GM20000 (cell line): ENCODE results near the gene CENPB.
A peak's percentile ranks its signal among the peaks of the same experiment; 100 is the strongest.

Experiments
- DNase-seq: peaks from one replicate; pipeline ENCODE4 v3.0.0; 2012; ENCODE audit warnings: low spot score
- TF ChIP-seq, protein P1 (sequence below): IDR thresholded peaks from 2 replicates; pipeline ENCODE4 v1.5.1; 2012; ENCODE audit warnings: mild to moderate bottlenecking, control low read depth; ENCODE audit errors: extremely low read depth, missing control alignments

Gene CENPB

GRCh38 chr20:3768342-3769130 lies 18.0 kb downstream of the CENPB start:
- DNase-seq, result peak; percentile 83
- TF ChIP-seq, protein P1, sequence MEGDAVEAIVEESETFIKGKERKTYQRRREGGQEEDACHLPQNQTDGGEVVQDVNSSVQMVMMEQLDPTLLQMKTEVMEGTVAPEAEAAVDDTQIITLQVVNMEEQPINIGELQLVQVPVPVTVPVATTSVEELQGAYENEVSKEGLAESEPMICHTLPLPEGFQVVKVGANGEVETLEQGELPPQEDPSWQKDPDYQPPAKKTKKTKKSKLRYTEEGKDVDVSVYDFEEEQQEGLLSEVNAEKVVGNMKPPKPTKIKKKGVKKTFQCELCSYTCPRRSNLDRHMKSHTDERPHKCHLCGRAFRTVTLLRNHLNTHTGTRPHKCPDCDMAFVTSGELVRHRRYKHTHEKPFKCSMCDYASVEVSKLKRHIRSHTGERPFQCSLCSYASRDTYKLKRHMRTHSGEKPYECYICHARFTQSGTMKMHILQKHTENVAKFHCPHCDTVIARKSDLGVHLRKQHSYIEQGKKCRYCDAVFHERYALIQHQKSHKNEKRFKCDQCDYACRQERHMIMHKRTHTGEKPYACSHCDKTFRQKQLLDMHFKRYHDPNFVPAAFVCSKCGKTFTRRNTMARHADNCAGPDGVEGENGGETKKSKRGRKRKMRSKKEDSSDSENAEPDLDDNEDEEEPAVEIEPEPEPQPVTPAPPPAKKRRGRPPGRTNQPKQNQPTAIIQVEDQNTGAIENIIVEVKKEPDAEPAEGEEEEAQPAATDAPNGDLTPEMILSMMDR, result peak; percentile 71

GRCh38 chr20:3767427-3768341 lies 18.9 kb downstream of the CENPB start, which contains the start of gene ADISSP:
Gene ADISSP (minus strand): TSS chr20:3767753. CDS start chr20:3760100, 7,653 bp downstream.
- TF ChIP-seq, protein P1, result no peak
- peak; percentile 99 for DNase-seq

- TF ChIP-seq, protein P1, result no peak
- DNase-seq, result no peak
Observed at GRCh38 chr20:3767110-3767426, 19.5 kb downstream of the CENPB start.

DNA sequence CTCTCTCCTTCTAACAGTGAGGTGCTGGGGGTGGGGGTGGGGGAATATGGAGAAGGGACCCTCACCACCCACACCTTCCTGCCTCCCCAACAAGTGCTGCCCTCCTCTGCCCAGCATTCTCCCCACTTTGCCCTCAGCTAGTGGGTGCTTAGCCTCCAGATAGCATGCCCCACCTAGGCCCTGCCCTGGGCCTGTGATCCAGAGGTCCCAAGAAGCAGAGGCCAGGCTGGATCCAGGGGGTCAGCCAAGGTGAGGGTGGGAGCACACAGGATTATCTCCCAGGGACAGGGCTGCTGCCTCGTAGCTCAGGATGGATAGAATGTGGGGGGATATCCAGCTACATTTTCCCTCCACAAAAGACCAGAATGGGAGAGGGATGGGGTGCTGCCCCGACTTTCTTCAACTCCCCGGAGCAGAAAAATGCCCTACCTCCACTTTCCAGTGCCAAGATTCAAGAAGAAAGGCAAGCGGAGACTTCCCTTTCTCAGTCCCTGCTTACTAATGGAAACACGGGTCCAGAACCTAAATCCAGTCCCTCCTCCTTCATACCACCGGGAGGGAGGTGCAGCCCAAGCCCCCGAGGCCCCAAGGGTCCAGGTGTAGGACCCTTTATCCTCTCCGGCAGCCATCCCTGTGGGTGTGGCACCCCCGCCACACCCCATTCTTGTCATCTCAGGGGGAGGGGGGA lies 20.0 kb downstream of the CENPB start:
- TF ChIP-seq, protein P1, result no peak
- no peak for DNase-seq

DNA sequence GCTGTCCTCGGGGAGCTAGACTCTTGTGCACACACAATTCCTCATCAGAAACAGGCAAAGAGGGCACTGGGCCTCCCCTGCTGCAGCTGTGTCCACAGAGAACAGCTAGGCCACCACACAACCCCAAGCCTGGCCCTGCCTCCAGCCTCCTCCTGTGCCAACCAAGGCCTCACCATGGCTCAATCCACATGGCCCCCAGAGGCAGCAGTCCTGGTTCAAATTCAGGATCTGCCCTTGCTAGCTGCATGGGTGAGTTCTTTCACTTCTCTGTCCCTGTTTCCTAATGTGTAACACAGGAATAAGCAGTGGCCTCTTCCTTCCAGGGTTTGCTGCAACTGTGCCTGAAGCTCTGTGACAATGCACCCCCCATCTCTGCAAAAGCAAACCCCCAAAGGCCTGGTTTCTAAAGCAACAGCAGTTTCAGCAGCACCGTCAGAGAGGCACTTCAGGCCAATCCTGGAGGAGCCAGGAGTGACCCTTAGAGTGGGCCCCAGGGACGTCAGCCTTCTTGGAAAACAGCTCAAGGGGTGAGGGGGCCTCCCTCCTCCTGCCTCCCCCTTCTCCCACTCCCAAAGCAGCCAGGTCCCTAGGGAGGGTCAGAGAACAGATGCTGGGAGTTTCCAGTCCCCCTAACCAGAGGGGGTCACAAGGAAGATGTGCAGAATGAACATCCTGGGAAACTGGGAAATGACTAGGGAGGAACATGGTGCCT lies 21.2 kb downstream of the CENPB start:
- TF ChIP-seq, protein P1, result no peak
- no peak for DNase-seq

- DNase-seq, result no peak
- TF ChIP-seq, protein P1, result no peak
Observed at GRCh38 chr20:3764659-3765058, 21.9 kb downstream of the CENPB start.
